Mesodermal cell (in vitro differentiated cells): ENCODE results near the gene INPP5B.

Experiments
- H3K27ac ChIP-seq: 2 replicates; pipeline ENCODE4 v1.7.0; 2013; ENCODE audit warnings: mild to moderate bottlenecking, low read depth, low read length, moderate library complexity; ENCODE audit not compliant: severe bottlenecking
- H3K36me3 ChIP-seq: 2 replicates; pipeline ENCODE4 v1.7.1; 2013; ENCODE audit warnings: mild to moderate bottlenecking, low read length, moderate library complexity; ENCODE audit not compliant: control insufficient read depth, insufficient read depth
- H3K4me1 ChIP-seq: one replicate; pipeline ENCODE4 v1.7.1; 2013; ENCODE audit warnings: mild to moderate bottlenecking, low read length; ENCODE audit not compliant: insufficient read depth, control insufficient read depth, poor library complexity, severe bottlenecking
- H3K4me3 ChIP-seq: 2 replicates; pipeline ENCODE4 v1.7.0; 2013; ENCODE audit warnings: low read length, control low read depth, mild to moderate bottlenecking; ENCODE audit not compliant: insufficient read depth, poor library complexity, severe bottlenecking; ENCODE audit errors: extremely low read depth
- H3K9me3 ChIP-seq: 2 replicates; pipeline ENCODE4 v1.7.1; 2013; ENCODE audit warnings: mild to moderate bottlenecking, low read length, moderate library complexity; ENCODE audit not compliant: control insufficient read depth
- whole genome bisulfite sequencing, 2 experiments: methylation state at CpG; one replicate each; pipeline ENCODE4 v1.1.5; 2013; ENCODE audit warnings: missing lambda C conversion rate in 2 of 2; ENCODE audit not compliant: insufficient coverage in 2 of 2; 5-methylcytosine and 5-hydroxymethylcytosine counted together

Gene INPP5B

GRCh38 chr1:37853157-37853556, 93.7 kb downstream of the INPP5B start:
- H3K27ac ChIP-seq, result no peak overlapping the region
- peaks cover 53% of the 10 kb centered on the region for H3K36me3 ChIP-seq
- H3K9me3 ChIP-seq, result no peaks in the 10 kb centered on the region
- no peak overlapping the region for H3K4me3 ChIP-seq
- H3K4me1 ChIP-seq, result no peaks in the 10 kb centered on the region

GRCh38 chr1:37851782-37852210, 95.1 kb downstream of the INPP5B start:
- 87 to 94% methylated on average over 2 of the region's 2 CpGs for WGBS, 2 experiments
- Histone ChIP-seq H3K4me1 (no peaks in the 10 kb centered on the region), H3K27ac (no peak overlapping the region), H3K9me3 (no peaks in the 10 kb centered on the region), H3K36me3 (peaks cover 56% of the 10 kb centered on the region), H3K4me3 (no peak overlapping the region)

GRCh38 chr1:37851262-37851661, 95.6 kb downstream of the INPP5B start:
- Histone ChIP-seq H3K27ac (no peak overlapping the region), H3K4me1 (no peaks in the 10 kb centered on the region), H3K4me3 (no peak overlapping the region), H3K36me3 (peaks cover 55% of the 10 kb centered on the region), H3K9me3 (no peaks in the 10 kb centered on the region)

- Histone ChIP-seq H3K27ac (no peak overlapping the region), H3K9me3 (no peaks in the 10 kb centered on the region), H3K4me1 (no peaks in the 10 kb centered on the region), H3K36me3 (peaks cover 55% of the 10 kb centered on the region), H3K4me3 (no peak overlapping the region)
- WGBS, 2 experiments, result 93 to 100% methylated on average over 3 of the region's 6 CpGs
Observed at GRCh38 chr1:37850352-37850955, 96.4 kb downstream of the INPP5B start.

GRCh38 chr1:37849480-37849879, 97.4 kb downstream of the INPP5B start:
- 86% methylated on average over 1 of the region's 3 CpGs; no CpG with 5 or more reads in 1 of the 2 experiments for WGBS, 2 experiments
- peaks cover 52% of the 10 kb centered on the region for H3K36me3 ChIP-seq
- H3K9me3 ChIP-seq, result no peaks in the 10 kb centered on the region
- H3K4me3 ChIP-seq, result no peak overlapping the region
- H3K4me1 ChIP-seq, result no peaks in the 10 kb centered on the region
- no peak overlapping the region for H3K27ac ChIP-seq

- Histone ChIP-seq H3K4me1 (no peaks in the 10 kb centered on the region), H3K36me3 (peaks cover 49% of the 10 kb centered on the region), H3K4me3 (no peak overlapping the region), H3K9me3 (no peaks in the 10 kb centered on the region), H3K27ac (no peak overlapping the region)
- WGBS, 2 experiments, result 93 to 96% methylated on average over 3 of the region's 4 CpGs
Observed at GRCh38 chr1:37846647-37847339, 100.1 kb downstream of the INPP5B start.

GRCh38 chr1:37845786-37846185, 101.1 kb downstream of the INPP5B start:
- H3K27ac ChIP-seq, result no peak overlapping the region
- no peak overlapping the region for H3K4me3 ChIP-seq

GRCh38 chr1:37845049-37845646, 101.7 kb downstream of the INPP5B start:
- peaks cover 57% of the 10 kb centered on the region for H3K36me3 ChIP-seq
- no peaks in the 10 kb centered on the region for H3K9me3 ChIP-seq
- no peaks in the 10 kb centered on the region for H3K4me1 ChIP-seq
- H3K4me3 ChIP-seq, result no peak overlapping the region
- WGBS, 2 experiments, result 94 to 98% methylated on average over 3 to 4 of the region's 5 CpGs
- no peak overlapping the region for H3K27ac ChIP-seq

More at GRCh38 chr1:37845786-37846185, 101.1 kb downstream of the INPP5B start:
- 100% methylated on average over 1 of the region's 3 CpGs; no CpG with 5 or more reads in 1 of the 2 experiments for WGBS, 2 experiments
- H3K4me1 ChIP-seq, result no peaks in the 10 kb centered on the region
- H3K36me3 ChIP-seq, result peaks cover 54% of the 10 kb centered on the region
- H3K9me3 ChIP-seq, result no peaks in the 10 kb centered on the region

GRCh38 chr1:37844536-37844935, 102.3 kb downstream of the INPP5B start:
- H3K9me3 ChIP-seq, result no peaks in the 10 kb centered on the region
- peaks cover 57% of the 10 kb centered on the region for H3K36me3 ChIP-seq
- no peak overlapping the region for H3K27ac ChIP-seq
- no peaks in the 10 kb centered on the region for H3K4me1 ChIP-seq
- H3K4me3 ChIP-seq, result no peak overlapping the region

GRCh38 chr1:37841652-37842051, 105.2 kb downstream of the INPP5B start:
- H3K9me3 ChIP-seq, result no peaks in the 10 kb centered on the region
- H3K4me3 ChIP-seq, result no peak overlapping the region
- H3K27ac ChIP-seq, result no peak overlapping the region
- H3K4me1 ChIP-seq, result no peaks in the 10 kb centered on the region
- H3K36me3 ChIP-seq, result peaks cover 63% of the 10 kb centered on the region
- WGBS, 2 experiments, result 93 to 100% methylated on average over 2 to 3 of the region's 3 CpGs

GRCh38 chr1:37840711-37841110, 106.1 kb downstream of the INPP5B start:
- Histone ChIP-seq H3K4me3 (no peak overlapping the region), H3K36me3 (peaks cover 68% of the 10 kb centered on the region), H3K4me1 (no peaks in the 10 kb centered on the region), H3K27ac (no peak overlapping the region), H3K9me3 (no peaks in the 10 kb centered on the region)
- WGBS, 2 experiments, result 100% methylated on average over 1 of the region's 1 CpG
